ENCODE results near the gene ADAMTS14.

Gene ADAMTS14

DNA sequence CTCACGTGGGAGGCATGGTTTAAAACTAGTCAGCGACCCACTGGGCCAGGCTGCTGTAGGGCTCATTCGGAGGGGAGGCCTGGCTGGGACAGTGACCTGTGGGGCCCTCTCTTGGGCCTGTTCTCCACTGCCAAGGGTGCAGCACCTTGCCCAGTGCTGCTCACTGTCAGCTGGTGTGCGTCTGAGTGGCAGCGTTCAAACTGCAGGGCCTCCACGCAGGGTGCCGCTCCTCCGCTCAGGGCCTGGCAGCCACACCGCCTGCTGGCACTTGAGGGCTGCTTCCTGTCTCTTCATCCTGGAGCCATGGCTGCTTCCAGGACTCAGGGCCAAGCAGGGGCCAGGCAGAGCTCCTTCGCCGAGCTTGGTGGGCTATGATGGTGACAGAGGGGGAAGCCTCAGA, 18.3 kb downstream of the ADAMTS14 start:
- no peak for DNase-seq

DNA sequence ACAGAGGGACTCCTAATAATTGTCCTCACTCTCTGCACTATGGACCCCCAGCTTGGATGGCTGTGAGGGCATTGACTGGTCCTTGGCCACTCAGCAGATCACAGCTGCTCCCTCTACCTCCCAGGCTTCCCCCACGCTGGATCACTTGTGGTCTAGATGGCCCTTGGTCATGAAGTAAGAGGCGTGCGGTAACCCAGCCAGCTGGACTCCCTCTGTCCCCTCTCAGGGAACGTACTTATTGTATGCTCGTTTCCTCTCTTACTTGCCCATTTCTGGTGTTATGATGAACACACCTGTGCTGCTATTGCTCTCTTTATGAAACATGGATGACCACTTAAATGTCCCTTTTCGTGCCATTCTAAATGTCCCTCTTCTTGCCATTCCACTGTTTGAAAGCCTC, 19.3 kb downstream of the ADAMTS14 start:
- DNase-seq = no peak

DNA sequence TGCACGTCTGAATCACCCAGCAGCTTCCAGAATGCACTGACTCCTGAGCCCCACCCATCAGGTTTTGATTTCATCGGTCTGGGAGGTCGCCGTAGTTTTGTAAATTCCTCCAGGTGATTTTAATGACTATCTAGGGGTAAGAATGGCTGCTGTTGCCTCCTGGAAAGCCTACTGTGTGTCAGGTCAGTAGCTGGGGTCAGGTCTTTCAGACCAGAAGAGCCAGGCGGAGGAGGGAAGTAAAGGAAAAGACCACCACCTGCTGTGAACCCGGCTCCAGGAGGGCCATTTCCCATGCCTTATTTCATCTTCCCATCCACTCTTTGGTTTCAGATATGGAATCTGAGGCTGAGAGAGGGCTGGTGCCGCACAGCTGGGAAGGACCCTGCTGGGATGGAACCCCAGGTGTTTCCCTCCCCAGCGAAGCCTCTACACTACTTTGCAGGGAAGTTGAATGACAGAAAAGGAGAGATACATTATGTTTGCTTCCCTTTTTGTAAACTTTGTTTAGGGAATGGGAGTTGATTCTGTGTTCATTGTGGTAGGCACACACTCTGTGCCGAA, 19.8 kb downstream of the ADAMTS14 start:
- DNase-seq = no peak

DNA sequence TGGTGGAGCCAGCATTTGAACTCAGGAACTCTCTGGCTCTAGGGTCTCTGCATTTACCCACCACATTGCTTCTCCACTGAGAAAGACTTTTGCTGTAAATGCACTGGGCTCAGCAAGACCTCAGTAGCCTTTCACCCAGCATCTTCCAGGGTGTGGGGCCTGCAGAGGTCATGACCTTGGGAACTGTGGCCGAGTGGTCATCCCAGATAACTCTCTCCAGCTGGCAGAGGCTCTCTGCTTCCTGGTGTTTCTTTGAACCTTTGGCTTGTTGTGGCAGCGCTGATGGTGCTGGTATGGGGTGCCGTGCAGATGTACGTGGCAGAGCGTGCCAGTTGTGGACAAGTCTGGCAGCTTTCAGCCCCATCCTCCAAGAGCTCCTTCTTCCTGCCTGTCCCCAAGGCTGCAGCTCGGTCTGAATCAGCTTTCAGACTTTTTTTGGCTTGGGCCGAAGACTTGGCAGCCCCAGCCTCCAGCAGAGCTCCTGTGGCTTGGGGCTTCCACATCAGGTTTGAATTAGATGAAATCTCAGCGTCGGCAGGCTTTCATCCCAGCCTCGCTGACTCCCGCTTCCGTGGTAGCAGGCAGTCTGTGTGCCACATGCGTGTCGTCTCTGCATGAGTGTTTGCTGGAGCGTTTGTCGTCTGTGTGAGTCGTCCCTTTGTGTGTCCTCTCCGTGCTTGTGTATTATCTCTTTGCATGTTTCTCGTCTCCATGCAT, 21.5 kb downstream of the ADAMTS14 start:
- peak in 1 of 58 donors; percentile 7 for DNase-seq

DNA sequence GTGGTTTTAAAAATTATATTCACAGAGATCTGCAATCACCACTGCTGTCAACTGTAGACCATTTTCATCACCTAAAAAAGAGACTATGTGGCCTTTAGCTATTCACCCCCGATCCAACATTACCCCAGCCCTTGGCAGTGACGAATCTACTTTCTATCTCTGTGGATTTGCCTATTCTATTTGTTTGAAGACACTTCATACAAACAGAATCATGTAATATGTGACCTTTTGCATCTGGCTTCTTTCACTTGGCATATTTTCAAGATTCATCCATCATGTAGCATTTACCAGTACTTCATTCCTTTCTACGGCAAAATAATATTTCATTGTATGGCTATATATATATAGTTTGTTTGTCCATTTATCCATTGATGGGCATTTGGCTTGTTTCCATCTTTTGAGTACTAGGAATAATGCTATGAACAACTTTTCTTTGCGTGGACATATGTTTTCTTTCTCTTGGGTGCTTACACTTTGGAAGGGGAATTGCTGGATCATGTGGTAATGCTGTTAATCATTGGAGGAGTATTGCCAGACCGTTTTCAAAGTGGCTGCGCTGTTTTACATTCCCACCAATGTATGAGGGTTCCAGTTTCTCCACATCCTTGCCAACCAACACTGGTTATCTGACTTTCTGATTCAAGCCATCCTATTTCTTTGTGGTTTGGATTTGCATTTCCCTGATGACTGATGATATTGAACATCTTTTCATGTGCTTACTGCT, 22.3 kb downstream of the ADAMTS14 start:
- DNase-seq = no peak

DNA sequence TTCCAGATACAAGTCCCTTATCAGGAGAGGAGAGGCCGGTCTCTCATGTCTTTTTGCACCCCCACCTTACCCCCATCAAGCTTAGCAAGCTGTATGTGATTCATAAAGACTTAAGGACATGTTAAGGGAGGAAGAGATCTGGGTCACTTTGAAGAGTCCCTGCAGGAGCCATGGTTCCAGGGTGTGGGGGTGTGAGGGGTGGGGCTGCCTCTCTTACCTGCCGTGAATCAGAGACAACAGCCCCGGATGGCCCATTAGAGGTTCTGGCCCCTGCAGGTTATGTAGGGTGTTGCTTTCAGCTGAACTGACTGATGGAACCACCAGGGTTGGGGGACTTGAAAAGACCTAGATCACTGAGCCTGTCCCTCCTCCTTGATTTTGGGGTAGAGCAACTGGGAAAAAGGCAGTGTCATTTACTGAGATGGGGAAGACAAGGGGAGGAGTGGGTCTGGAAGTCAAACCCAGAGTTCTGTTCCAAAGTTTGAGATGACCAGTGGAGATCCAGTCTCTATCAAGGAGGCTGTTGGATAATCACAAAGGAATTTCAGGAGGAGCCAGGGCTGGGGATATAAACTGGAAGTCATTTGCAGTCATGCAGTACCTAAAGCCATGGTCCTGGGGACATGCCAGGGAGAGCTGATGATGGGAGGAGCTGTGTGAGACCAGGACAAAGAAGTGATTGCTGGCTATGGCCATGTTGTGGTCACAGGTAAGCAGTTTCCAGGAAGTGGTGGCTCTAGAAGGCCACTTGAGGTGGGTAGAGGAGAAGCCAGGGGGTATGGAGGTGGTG, 23.1 kb downstream of the ADAMTS14 start:
- no peak for DNase-seq

DNA sequence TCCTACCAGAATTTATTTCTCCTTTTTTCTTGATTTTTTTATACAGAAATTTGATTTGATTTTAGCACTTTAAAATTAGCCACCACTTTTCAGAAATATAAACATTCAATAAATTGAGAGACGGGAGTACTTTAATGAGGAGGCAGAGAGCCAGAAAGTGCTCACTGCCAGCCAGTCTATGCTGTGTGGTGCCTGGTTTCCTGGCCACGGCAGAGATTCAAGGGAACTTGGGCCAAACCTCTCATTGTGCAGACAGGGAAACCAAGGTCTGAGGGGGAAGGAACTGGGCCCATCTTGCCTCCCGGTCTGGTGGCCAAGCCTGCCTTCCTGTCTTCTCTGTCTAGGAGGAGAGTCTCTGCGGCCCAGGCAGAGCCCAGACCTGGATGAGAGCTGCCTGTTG, 25.9 kb downstream of the ADAMTS14 start:
- peak in 3 of 58 donors; percentile 5 to 10 (median 10) for DNase-seq

DNA sequence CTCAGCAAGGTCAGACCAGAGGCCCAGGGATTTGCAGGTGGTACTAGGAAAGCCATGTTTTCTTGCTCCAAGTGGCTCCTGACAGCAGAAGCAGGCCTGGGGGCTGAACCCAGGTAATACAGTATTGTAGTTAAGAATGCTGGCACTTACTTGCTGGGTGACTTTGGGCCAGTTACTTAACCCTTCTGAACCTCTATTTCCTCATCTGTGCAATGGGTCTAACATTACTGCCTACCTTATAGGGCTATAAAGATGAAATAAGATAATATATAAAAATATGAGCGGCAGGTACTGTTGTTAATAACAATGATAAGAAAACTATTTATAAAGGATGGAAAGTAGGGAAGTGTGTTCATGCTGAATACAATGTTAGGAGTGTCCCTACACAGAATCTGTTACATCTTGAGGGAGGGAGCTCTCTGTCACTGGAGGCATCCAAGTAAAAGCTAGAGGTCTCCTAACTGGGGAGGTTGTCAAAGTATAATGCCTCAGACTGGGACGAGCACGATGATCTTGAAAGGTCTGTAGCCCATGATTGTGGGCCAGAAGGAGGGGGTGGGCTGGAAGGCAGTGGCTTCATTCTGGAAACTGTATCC, 26.9 kb downstream of the ADAMTS14 start:
- no peak for DNase-seq

DNA sequence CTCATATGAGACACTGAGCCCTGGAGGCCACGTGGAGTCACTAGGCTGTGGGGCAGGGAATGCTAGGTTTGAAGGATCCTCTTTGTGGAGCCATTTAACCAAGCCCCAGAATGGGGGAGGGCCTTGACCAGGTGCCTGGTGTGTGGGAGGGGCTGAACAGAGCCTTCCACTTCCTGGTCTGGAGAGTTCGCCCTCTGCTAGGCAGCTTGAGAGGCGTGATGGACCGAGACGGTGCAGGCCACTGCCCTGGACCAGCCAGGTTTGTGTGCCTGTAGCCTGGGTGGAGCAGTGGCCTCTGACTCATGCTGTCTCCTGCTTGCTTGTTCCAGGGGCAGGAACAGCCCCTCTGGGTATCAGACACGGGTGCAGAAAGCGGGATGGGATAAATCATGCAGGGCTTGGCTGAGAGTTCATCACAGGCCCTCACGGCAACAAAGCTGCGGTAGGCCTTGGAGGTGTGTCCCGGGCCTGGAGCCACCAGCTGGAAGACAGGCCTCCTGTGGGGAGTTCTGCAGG, 27.4 kb downstream of the ADAMTS14 start:
- DNase-seq = no peak

DNA sequence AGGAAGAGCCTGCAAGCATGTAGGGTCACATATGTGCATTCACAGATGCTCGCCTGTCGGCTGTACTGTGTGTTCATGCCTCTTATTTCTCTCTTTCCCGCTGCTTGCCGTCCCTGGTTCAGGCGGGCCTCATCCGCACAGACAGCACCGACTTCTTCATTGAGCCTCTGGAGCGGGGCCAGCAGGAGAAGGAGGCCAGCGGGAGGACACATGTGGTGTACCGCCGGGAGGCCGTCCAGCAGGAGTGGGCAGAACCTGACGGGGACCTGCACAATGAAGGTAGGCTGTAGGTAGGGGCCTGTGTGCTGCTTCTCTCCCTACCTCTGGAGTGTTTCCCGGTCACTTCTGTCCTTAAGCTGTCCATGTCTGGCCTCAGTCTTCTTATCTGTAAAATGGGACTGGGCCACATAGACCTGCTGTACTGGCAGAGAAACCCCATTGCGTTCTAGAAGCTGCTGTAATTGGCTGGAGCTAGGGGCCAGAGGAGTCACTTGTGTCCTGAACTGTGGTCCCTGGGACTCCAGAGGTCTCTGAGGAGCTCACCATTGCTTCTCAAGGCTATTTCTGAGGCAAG, 30.0 kb downstream of the ADAMTS14 start:
- no peak for DNase-seq

DNA sequence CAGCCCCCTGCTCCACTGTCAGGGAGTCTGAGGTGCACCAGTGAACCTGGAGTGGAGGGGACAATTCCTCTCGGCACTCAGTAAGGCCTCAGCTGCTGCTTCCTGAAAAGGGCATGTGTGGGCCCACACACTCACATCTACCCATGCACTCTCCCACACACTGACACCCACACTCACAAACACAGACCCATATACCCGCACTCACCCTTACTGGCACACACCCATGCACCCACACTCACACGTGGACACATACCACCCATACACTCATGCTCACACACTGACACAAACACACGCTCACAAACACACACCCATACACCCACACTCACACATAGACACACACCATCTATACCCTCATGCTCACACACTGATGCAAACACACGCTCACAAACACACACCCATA, 31.9 kb downstream of the ADAMTS14 start:
- DNase-seq = no peak

DNA sequence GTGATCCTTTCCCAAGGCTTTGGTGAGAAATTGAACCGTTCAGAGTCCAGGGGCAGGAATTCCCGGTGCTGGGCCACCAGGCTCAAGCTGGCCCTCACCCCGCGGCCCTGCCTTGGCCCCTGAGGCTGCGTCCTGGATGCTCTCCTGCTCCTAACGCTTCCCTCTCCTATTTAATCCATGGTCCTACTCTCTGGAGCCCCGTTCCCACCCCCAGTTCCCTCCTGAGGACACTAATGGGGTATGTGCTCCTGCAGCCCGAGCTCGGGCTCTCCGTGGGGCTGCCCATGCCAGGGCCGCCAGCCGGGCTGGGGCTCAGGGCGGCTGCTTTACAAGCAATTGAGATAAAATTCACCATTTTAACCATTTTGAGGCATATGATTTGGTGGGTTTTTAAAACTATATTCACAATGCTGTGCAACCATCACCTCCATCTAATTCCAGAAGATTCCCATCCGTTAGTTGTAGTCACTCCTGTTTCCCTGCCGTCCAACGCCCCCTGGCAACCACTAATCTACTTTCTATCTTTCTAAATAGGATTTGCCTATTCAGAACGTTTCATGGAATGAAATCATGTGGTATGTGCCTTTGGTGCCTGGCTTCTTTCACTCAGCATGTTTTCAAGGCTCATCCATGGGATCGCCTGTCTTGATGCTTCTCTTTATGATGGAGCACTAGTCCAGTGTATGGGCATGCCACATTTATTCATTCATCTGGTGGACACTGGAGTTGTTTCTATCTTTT, 33.0 kb downstream of the ADAMTS14 start:
- no peak for DNase-seq

DNA sequence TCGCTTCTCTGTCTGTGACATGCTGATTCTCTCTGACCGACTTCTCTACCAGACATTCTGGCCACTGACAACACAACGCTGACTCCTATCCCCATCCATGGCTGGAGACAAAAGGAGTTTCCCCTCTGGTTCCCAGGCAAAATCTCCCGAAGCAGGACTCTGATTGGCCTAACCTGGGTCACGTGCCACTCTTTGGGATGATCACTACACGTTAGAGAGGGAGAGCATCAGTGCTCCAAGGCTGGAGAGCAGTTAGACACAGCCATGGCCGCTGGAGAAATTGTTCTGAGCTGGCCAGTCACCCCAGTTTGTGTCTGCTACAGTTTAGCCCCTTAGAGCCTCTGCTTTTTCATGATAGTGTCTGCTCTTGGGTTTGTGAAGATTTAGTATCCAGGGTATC, 38.9 kb downstream of the ADAMTS14 start:
- no peak for DNase-seq

DNA sequence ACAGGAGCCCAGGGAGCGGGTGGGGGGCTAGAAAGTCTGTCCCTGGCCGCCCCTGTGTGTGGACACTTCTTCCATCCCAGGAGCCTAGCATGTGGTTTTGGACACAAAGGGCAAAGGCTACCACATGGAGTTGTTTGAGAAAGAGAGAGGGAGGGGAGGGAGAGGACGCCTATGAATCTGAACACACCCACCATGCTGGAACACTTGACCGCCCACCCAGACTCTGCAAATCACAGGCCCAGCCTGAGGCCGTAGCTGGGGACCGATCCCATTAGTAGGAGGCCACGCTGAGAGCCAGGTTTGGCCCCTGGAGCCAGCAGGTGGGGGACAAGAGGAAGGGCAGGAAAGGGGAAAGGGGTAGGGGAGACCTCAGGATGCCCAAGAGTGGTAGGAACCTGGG, 39.6 kb downstream of the ADAMTS14 start:
- no peak for DNase-seq

DNA sequence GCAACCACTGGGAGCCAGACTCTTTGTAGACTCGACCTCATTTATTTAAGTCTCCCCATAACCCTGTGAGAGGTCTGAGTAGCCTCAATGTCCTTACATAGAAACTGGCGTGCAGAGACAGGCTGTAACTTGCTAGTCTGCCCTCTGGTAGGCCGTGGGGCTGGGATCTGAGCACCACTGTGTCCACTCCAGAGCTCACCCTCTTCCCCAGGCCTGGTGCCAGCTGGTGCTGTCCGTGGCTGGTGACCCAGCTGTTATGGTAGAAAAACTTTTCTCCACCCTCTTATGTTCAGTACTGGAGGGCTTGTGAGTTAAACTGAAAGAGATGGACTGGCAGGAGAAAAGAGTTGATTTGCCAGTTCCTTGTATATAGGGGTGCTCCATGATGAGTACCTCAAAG, 41.9 kb downstream of the ADAMTS14 start:
- peak in 28 of 58 donors; percentile 2 to 68 (median 24) for DNase-seq

DNA sequence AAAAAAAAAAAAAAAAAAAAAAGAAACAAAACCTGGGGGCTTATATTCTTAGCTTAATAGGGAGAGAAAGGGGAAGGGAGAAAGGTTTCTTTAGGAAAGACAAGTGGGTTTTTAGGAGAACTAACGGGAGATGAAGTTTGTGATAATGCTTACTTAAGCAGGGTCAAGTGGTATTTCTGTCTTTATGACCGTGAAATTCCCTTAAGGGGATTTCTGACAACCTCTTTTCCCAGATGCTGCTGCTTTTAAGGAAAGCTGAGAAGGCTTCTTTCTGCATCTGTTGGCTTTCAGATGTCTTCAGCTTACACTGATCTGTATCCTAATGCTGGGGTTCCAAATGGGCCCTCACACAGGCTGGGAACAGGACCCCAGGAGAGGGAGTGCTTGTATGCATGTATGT, 42.6 kb downstream of the ADAMTS14 start:
- DNase-seq = no peak

DNA sequence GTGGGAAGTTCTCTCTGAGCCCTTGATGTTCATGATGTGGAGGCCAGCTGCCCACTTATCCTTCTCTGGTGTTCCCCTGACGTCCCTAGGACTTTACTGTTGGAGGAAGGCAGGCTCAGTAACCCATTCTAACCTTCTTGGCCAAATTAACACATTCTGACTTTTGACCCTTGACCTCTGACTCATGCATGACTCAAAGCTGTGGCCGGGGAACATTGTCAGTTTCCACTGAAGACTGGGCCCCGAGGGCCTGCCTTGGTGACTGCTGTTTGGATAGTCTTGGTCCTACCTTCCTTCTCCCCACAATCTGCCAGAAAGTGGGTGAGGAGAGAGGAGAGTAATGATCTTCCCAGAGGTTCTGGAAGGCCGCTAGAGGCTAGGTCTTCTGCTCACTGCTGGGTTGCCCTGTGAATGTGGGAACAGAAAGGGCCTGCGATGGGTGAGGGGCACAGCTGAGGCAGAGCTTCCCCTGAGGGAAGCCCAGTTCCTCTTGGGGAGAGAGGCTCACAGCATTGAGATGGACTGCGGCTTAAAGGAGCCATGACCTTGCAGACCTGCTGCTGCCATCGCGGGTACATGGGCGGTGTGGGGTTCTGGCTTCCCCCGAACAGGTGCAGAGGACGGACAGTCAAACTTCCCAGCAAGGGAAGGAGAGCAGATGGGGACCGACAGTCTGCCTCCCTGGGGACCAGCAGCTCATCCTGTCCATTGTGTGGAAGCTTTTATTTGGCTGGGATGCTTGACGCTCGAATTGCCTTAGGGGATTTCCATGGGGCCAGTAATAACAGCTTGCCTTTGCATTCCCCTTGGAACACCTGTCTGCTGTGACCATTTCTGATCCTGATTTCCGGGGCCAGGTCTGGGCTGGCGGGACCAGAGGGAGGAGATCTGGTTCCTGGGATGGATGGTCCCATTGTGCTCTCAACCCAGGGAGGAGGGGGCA, 43.8 kb downstream of the ADAMTS14 start:
- no peak for DNase-seq

DNA sequence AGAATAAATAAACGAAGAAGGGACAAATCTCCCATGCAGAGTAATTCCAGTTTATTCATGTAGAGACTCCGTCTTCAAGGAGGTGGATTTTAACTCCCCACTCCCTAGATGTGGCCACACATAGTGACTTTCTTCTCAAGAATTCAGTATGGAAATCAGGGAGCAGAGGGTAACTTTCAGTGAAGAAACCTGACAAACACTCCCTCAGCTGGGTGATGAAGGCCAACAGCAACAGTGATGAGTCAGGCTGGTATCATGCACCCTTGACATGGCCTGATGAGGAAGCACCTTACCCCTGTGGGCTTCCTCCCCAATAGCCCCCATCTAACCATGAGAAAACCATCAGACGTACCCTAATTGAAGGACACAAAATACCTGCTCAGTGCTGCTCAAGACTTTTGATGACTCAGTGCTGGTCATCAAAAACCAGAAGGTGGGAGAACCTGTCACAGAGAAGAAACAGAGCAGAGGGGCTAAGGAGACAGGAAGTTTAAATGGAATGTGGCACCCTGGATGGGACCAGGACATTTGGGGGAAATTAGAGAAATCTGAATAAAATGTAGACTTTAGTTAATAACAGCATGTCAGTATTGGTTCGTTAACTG, 50.6 kb downstream of the ADAMTS14 start:
- no peak for DNase-seq

DNA sequence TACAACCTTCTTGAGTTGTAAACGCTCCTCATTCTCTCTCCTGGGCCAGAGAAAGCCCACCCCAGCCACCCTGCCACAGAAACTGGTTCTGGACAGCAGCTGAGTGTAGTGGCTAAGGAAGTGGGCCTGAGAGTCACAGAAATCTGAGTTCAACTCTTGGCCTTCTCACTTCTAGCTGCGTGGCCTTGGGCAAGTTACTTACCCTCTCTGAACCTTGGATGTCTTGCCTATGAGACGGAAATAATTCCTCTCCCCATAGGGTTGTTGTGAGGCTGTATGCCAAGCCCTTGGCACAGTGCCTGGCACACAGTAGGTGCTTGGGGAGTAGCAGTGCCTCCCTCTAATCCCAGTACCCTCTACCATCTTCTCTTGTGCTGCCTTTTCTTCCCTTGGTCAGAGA, 51.5 kb downstream of the ADAMTS14 start:
- no peak for DNase-seq
